Hematopoietic multipotent progenitor cell treated with erythropoietin and hydrocortisone succinate and interleukin-3 and kit ligand, for 8 days (in vitro differentiated cells): Measurements from ENCODE around the gene LNX2.

Source experiments
- DNase-seq: peaks from one replicate; pipeline ENCODE4 v3.0.0-alpha.2; 2015

The LNX2 gene

GRCh38 chr13:27549406-27549981 lies 70.8 kb downstream of the LNX2 start:
- no peak for DNase-seq

DNA sequence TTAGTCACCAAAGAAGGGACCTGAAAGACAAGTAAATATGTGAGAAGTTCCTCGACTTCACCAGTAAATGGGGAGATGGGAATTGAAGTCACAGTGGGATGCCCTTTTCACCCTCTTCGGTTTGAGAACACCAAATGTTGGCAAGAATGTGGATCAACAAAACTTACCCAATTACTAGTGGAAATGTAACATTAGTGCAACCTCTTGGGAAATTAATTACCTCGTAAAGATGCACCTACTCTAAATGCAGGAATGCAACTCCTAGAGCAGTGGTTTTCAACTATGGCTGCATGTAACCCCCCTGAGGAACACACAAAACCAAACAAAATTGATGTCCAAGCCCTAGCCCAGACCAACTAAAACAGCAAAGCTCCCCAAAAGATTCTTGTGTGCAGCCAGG lies 78.1 kb downstream of the LNX2 start:
- no peak for DNase-seq

DNA sequence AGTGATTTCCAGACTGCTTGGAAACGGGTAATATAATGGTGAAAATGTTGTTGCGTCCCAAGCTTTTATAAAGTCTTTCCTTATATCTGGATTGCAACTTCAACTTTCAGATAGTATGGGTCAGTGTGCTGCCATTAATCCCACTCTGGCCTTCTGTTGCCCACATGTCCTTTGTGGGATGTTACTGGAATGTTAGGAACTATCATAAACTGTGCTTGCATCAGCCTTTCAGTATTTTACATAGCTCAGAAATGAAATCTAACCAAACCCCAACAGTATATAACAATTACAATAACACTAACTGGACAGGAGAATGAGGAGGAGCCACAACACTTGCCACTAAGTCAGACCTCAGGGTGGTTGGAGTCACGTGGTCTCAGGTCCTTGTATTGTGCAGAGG lies 78.9 kb downstream of the LNX2 start:
- DNase-seq = no peak

- no peak for DNase-seq
Observed at GRCh38 chr13:27536361-27537101, 83.8 kb downstream of the LNX2 start.

DNA sequence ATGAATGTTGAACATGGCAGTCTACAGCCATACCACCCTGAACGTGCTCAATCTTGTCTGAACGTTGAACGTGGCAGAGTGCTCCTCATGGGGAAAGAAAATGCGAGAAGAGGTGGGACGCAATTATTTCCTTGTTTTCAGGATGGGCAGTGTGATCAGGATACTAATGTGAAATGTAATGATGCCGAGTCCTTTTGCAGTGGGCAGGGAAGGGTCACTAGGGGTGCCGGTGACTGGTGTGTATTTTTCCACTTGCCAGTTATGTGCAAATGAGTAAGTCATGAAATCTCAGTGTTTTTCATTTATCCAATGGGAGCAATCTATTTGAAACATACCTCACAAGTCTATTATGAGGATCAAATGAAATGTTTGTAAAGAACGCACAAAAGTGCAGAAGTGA lies 84.8 kb downstream of the LNX2 start:
- DNase-seq = no peak

GRCh38 chr13:27534981-27535380 lies 85.3 kb downstream of the LNX2 start:
- DNase-seq = no peak

- DNase-seq = peak; percentile 22
Observed at GRCh38 chr13:27534108-27534980, 86.0 kb downstream of the LNX2 start.

DNA sequence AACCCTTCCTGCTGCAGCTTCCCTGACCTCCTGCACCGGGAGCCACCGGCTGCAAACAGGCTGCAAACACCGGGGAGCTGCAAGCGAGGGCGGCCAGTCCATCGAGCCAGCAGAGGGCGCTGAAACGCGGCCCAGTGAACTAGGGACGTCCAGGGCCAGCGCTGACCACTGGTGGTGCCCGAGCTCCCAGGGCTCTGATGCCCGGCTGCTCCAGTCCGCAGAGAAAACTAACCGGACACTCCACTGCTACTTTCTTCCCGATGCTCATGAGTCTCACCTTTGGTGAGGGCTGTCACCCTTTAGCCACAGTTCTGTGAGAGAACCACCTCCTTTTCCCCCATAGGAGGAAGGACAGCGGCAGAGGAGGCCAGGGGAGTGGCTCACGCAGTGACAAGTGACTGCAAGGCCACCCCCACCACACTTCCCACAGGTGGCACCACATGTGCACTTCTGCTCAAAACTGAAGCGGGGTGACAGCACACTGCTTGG lies 87.1 kb downstream of the LNX2 start:
- DNase-seq = peak; percentile 61

DNA sequence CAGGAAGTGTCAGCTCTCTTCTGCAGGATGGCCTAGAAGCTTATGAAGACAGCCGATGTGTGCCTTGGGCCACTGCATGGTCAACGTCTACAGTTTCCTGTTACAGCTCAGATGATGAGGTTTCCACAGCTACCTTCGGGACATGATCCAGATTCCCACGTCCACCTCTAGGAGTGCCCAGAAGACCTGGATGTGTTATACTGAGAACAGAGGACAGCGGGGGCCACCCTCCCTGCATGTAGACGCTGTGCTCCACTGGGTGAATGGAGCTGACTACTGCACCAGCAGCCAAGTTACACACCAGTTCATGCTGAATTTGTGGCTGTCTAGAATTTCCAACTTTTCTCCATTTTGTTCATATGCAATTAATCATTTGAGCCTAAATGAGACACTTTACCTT lies 91.4 kb downstream of the LNX2 start:
- DNase-seq = no peak

DNA sequence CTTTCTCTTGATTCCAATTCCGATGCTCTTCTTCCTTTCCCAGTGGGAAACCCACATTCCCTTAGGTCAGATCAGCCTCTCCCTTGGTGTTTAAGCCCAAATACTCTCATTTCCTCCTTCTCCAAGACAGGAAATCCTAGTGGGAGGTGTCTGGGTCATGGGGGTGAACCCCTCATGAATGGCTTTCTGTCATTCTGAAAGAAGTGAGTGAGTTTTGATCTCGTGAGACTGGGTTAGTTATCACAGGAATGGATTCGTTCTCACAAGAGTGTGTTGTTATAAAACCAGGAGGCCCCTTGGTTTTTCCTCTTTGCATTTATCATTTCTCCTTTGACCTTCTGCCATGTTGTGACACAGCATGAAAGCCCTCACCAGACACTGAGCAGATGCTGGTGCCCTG lies 93.8 kb downstream of the LNX2 start:
- DNase-seq = no peak

GRCh38 chr13:27524981-27525975 lies 95.1 kb downstream of the LNX2 start:
- DNase-seq = no peak

DNA sequence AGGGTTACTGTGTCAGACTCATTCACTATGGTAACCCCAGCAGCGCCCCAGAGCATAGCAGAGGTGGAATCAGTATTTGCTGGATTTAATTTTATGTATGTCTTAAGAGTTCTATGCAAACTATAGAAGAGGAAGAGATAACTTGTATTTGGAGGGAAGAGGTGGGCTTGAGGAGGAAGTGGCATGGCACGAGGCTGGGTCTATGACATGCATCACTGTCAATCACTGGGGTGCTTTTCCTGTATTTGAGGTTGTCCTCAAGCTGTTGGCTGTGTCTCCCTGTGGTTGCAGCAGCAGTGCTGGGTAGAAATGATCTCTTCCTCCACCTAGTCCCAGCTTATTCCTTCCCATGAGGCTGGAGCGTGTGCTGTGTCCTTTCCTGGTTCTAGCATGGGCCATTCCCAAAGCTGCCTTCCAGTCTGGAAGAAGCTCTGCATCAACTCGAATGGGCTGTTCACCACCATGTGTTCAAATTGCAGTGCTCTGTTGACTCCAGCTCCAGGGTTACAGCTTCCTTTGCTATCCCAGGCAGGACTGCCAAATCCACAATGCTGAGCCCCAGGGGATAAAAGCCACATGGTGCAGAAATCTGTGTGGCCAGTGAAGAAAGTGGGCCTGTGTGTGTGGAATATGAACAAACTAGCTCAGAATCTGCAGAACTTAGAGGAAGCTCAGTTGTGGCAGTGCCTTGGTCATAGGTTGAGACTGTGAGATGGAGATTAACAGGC lies 96.8 kb downstream of the LNX2 start:
- DNase-seq = no peak

DNA sequence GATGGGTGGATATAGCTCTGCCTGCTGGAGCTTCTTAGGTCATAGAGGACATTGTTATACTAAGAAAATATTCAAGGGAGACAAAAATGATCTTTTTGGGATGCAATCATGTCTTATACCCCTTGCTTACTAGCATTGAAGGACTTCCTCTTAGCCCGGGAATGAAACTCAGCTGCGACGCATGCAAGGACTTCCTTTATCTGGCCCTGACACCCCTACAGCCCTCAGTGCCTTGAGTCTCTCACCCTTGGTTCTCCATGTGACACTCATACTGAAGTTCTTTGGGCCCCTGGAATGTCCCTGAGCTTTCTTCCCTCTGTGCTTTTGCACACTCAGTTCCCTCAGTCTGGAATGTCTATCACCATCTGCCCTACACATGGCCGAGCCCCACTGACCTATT lies 97.5 kb downstream of the LNX2 start:
- no peak for DNase-seq

DNA sequence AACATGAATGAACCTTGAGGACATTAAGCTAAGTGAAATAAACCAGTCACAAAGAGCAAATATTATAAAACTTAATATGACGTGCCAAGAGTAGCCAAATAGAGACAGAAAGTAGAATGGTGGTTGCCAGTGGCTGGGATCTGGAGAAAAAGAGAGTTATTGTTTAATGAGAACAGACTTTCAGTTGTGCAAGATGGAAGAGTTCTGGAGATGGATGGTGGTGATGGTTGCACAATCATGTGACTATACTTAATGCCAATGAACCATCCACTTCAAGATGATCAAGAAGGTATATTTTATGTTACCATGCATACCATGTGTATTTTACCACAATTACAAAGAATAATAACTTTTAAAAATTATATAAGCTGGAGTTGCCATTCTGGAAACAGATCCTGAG lies 104.2 kb downstream of the LNX2 start:
- DNase-seq = no peak

DNA sequence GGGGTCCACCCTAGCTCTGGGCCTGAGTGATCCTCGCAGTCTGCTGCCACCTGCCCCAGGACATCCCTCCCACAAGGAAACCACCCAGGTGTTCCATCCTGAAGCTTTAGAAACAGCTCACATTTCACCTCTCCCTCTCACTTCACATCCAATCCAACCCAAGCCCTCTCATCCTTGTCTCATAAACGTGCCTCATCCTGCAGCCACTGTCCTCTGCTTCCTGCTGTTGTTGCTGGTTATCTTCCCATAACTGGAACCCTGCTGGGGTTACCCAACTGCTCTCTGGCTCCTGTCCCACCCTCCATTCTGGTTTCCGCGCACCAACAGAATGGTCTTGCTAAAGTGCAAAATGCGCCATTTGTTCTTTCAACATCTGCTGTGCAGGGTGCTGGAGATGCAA lies 110.2 kb downstream of the LNX2 start:
- DNase-seq = no peak

DNA sequence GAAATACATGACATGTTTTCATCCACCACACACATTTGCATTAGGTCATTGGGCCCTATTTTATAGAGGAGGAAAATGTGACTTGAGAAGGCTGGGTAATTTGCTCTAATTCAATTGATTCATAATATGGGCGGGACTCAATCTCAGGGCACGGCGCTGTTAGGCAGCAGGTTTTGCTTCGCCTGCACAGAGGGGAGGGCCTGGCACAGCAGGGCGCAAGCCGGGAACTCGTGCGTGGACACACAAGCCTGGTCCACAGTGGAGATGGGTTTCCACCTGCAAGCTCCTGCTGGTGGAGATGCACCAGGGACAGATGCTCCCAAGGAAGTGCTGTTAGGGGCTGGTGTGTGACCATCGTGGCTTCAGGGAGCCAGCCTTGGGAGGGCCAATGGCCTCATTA lies 111.5 kb downstream of the LNX2 start:
- DNase-seq = no peak

GRCh38 chr13:27505792-27506191 lies 114.5 kb downstream of the LNX2 start:
- no peak for DNase-seq

GRCh38 chr13:27504868-27505194 lies 115.5 kb downstream of the LNX2 start:
- no peak for DNase-seq

DNA sequence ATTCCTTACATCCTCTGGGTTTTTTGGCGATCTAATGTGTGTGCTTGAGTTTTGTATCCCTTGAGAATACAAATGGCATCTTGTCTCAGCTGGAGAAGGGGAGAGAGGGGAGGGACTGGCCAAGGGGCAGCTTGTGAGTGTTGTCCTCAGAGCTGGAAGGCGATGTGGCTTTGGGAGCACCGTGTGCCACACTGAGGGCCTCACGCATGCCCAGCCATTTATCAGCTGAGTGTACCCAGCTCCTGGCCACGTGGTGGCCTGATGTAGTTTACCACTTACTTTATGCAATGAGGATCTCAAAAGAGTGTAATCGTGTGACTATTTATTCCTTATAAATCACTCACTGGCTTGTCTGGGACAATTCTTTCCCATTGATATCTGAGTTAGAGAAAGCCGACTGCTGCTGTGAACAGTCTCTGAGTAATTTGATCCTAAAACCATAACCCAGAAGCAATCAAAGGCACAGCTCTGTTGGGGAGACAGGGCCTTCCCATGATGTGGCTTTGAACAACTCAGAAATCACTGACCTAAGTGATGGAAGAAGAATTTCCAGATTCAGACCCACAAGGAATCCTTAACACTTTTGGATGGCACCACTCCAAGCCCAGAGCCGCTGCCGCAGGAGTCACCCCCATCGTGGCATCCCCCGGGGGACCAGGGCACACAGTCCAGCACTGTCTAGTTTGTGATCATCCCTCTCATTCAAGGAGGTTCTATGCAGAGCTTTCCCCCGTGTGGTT lies 116.0 kb downstream of the LNX2 start:
- no peak for DNase-seq

GRCh38 chr13:27500806-27501534 lies 119.4 kb downstream of the LNX2 start:
- no peak for DNase-seq
